Ammon's horn (tissue), 1 donor: ENCODE measurements around the gene EFCAB9.
A peak's percentile ranks its signal among the peaks of the same experiment; 100 is the strongest.
"Not testable (repeated sequence)": the region's sequence is repeated elsewhere in the genome, so short reads cannot be mapped to it uniquely, and the experiment has no call there.

ENCODE experiments used
- DNase-seq: peaks from one replicate; pipeline ENCODE4 v3.0.0-alpha.2; 2016; ENCODE audit warnings: low spot score

Gene EFCAB9

DNA sequence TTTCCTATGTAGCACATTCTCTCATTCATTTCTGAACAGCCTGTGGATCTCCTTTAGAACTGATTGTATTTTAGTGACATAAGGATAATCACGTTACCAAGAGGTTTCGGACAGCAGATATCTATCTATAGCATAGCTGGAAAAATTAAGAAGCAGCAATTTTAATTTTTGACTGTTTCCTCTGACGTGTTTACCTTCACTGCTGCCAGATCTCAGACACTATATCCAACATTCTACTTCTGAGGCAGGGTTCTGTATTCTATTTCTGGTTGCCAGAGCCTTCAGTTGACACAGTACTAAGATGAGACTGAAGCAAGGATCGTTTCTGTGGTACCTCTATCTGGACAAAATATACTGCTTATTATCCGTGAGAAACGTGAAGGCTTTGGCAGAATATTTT lies at the start of gene EFCAB9:
Gene EFCAB9, plus strand, starts transcription at position 301 of the 400 bp plus-strand sequence. Its CDS starts 1 bp downstream, at position 302.
- DNase-seq, result no peak

DNA sequence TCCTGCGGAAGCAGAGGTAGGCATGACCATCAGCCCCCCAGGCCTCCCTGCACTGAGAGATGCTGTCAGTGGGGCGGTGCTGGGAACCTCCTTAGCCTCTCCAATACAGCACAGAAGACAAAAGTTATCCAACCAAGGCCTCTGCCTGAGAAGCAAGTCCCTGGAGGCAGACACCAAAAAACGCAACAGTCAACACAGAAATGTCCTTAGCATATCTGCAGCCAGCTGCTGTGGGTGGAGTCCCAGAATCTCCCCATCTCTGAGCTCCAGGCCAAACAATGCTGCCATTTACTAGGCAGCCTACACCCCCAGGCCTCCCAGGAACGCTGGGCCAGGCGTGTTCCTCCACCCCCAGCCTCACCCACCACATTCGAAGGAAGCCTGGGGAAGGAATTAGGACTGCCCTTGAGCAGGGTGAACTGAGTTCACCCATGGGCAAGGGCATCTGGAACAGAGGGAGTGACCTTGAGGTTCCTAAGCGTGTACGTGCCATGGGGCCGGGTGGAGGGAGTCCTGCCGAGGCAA lies 49.6 kb upstream of the EFCAB9 start:
- DNase-seq, result peak; percentile 81

DNA sequence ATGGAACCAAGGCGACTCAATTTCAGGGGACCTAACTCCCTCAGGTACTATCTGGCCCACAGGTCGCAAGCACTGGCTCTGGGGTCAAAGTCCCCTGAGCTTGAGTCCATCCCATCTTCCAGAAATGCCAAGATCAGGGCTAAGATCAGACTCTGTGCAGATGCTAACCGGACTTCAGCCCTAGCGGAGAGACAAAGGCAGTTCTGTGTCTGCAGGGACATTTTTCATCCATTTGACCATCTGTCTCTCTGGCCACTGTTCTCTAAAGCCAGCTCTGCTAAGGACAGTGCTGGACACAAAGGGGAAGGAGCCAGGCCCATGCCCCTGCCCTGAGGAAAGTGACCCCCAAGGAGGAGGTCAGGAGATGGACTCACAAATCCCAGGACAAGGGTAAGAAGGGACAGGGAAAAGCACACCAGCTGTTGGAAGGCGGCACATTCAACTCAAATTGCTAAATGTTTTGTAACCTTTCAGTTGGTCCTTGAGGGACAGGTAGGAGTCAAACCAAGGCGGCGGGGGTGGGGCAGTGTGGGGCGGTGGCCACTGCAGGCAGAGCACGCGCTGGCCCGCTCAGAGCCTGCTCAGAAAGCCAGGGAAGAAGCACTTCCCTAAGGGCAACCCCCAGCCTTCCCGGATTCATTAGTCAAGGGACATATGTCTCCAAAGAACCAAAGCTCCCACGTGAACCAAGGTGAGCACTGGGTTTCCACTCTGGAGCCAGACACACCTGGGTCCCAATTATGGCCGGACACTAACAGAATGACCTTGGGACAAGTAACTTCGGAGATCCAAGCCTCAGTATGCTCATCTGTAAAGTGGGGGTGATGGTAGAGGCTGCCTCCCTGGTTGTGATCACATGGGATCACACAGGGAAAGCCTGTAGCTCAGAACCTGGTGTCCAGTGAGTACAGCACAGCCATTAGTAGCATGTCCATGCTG lies 48.8 kb upstream of the EFCAB9 start:
- DNase-seq, result peak; percentile 61

- DNase-seq, result no peak
Observed at GRCh38 chr5:172145870-172146747, 47.9 kb upstream of the EFCAB9 start.

- DNase-seq, result no peak
Observed at GRCh38 chr5:172146748-172147092, 47.3 kb upstream of the EFCAB9 start.

DNA sequence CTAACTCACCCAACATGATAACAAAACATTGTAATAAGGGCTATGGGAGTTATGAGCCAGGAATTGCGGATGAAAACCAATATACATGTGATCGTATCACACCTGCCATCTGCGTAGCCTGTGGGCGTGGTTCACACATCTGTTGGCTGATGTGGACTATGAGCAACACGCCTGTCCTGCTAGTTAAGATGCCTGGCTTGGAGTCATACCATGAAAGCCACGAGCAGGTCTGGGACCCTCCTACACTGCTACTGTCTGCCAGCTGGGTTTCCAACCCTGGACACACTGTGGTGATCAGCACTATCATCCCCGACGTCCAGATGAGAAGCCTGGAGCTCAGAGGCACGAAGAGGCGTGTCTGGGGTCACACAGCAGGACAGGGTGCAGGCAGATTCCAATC lies 46.1 kb upstream of the EFCAB9 start:
- no peak for DNase-seq

- no peak for DNase-seq
Observed at GRCh38 chr5:172148381-172148780, 45.6 kb upstream of the EFCAB9 start.

DNA sequence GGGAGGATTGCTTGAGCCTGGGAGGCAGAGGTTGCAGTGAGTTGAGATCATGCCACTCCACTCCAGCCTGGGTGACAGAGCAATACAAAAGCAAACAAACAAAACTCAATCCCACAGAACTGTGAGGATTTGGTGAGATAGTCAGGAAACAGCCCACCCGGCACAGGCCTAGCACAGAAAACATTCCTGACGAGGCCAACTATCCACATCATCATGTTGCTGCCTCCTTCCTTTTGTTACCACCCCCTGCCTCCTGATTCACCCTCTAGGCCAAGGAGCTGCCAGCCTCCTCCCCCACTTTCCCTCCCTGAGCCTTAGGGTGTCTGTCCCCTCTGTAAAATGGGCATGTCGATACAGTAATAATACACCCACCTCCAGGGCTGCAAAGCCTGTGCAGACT lies 44.9 kb upstream of the EFCAB9 start:
- no peak for DNase-seq

DNA sequence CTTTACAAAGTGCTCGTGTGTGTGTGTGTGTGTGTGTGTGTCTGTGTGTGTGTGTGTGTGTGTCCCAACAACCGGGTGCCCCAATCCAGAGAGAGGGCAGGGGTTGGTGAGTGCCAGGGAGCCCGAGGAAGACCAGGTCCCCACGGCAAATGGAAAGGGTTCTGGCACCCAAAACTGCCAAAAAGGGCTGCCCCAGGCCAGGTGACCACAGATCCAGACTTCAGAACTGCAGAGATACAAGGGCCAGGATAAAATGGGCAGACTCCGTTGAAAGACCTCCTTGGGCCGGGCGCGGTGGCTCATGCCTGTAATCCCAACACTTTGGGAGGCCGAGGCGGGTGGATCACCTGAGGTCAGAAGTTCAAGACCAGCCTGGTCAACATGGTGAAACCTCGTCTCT lies 44.5 kb upstream of the EFCAB9 start:
- DNase-seq, result not testable (repeated sequence)

- DNase-seq, result peak; percentile 78
Observed at GRCh38 chr5:172150514-172151425, 43.2 kb upstream of the EFCAB9 start.

DNA sequence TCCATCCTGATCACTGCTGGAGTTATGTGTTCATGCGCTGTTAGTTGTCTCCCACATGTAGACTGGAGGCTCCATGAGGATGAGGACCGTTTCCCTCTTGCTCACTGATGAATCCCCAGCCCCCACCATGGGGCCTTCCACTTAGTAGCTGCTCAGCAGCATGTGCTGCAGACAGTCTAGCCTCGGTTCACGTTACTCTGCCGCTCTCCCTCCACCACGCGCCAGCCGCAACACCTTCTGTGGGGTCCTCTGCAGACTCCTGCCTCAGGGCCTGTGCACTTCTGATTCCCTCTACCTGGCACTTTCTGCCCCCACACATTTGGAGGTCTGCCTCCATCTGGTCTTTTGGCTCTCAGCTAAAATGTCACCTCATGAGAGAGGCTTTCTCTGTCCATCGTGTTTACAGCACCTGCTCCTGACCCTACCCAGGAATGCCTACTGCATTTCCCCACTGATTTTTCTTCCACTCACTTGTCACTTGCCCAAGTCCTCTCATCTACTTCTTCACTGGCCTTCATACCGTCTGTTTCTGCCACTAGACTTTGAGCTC lies 42.2 kb upstream of the EFCAB9 start:
- no peak for DNase-seq

DNA sequence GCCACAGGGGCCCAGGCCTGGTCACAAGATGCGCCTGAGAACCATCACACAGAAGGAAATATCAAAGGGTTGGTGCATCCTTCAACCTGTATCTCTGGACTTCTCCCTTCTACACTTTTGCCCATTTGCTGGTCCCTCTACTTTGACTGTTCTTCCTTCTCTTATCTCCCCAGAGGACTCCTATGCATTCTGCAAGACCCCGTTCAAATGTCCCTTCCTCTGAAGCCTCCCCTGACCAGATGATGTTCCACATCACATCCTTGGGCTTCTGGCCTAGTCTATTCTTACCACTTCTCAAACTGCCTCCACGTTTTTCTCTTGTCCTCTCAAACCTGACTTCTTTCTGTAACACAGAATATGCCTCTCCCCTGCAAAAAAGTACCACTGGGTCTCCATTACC lies 40.3 kb upstream of the EFCAB9 start:
- no peak for DNase-seq

GRCh38 chr5:172155101-172155500 lies 38.9 kb upstream of the EFCAB9 start:
- DNase-seq, result not testable (repeated sequence)

DNA sequence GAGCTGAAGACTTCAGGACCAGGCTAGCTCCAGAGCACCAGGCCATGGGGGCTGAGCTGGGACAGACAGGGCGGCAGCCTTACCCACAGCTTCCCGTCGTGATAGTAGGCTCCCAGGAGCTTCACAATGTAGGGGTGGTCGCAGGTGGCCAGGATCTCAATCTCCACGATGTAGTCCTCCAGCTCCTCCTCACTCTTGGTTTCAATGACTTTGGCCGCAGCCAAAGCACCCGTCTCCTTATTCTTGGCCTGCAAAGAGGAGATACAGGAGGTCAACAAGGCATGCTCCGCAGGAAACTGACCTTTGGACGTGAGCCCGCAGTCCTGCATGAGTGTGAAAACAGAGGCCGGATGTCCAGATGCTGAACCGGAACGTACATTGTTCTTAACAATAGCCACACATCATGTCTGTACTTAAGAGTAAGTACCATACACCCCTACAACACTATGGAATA lies 37.4 kb upstream of the EFCAB9 start:
- no peak for DNase-seq

DNA sequence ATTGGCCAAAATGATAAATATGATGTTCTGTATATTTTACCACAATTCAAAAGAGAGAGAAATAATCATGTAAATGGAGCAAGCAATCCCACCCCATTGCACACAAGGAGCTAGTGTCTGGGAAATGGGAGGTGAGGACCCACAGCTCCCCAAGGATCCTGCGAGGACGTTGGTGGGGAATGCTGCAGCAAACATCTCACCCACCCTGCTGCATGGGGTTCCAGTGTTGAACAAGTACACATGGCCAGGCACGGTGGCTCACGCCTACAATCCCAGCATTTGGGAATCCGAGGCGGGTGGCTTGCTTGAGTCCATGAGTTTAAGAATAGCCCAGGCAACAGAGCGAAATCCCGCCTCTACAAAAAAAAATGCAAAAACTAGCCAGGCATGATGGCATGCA lies 35.0 kb upstream of the EFCAB9 start:
- no peak for DNase-seq

GRCh38 chr5:172160506-172160905 lies 33.5 kb upstream of the EFCAB9 start:
- no peak for DNase-seq

DNA sequence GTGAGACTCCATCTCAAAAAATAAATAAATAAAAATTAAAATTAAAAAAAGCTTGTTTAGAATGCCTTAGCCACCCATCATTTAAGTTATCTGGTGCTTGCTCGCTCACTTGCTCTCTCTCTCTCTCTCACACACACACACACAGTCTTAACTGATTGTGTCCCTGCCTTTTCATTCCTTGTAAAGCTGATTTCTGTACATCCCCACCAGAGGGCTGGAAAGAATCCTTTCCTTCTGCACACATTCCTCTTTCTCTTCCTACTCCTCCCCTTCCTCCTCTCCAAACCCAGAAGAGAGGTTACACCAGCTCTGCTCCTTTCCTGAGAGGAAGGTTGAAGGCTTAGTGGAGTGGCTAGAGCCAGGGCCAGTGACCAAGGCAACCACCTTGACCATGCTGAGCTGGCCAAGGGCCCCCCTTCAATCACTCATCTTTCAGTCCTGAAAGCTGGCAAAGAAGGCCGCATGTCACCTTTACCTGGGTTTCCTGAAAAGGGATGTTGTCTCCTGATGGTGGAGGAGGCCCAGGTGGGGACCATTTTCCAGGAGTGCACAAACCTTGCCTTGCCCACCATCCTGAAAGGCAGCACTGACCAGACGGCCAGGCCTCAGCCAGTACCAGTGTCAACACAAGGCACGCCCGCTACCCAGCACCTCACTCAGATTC lies 31.5 kb upstream of the EFCAB9 start:
- no peak for DNase-seq

DNA sequence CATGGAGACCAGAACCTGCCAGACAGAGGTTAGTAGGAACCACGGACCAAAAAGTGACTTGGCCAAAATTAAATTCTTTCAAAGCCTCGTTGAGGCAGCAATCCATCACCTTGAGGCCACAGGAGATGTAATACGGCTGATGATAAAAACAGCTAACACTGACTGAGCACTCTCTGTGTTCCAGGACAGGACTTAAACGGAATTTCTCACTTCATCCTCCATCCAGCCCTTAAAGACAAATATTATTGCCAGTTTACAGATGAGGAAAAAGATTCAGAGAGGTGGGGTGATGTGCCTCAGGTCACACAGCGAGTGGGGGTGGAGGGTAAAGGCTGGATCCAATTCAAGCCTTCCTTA lies 31.0 kb upstream of the EFCAB9 start:
- DNase-seq, result no peak

DNA sequence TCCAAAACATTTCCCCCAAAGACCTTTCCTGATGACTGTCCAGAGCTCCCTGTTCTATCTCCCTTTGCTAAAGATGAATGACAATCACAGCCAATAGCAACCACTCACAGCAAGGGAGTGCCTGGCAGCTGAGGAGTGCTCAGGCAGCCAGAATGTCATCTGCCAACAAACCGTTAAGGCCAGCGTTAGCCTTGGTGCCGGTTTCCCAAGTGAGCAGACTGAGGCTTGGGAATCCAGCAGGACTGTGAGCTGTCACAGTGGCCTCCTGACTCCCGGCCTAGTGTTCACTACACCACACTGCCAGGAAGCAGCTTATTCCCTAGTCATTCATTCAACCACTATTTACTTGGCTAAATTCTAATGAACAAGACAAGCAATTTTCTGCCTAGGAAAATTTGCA lies 30.6 kb upstream of the EFCAB9 start:
- DNase-seq, result peak; percentile 80

- peak; percentile 79 for DNase-seq
Observed at GRCh38 chr5:172164769-172165212, 29.2 kb upstream of the EFCAB9 start.

DNA sequence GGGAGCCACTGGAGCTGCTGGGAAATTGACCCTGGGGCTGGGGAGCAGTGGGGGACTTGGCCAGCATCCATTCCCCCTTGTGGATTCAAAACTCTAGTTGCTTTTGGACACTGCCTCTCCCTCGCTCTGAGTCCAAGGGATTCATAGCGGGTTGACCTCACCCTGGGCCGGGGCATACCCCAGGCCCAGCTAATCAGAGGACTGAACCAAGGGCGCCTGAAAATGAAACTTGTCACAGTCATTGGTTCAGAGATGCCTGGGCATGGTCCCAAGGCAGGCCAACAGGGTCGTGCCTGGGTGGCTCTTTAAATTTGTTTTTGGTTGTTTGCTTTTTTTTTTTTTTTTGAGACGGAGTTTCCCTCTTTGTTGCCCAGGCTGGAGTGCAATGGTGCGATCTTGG lies 28.5 kb upstream of the EFCAB9 start:
- DNase-seq, result no peak
